ENCODE data around the gene TMEM117. TPM values are rescaled to one million over a fixed set of nuclear protein-coding genes. Genes with fewer than 3 reads are reported as not detected.
"Not testable (repeated sequence)": the region's sequence is repeated elsewhere in the genome, so short reads cannot be mapped to it uniquely, and the experiment has no call there.

TMEM117 gene
- total RNA-seq, 1 donor from 2014 or later, result 3.8 TPM

GRCh38 chr12:43858096-43858495 is 22.2 kb downstream of the TMEM117 start:
- H3K4me3 ChIP-seq (ENCODE audit: low read depth, low read length), result no peak overlapping the region
- DNase-seq (ENCODE audit: low read depth), result no peak
- TF ChIP-seq CTCF (conservative IDR thresholded peaks at IDR 0.05; ENCODE audit: low read depth, low read length), result no peak

GRCh38 chr12:43858991-43859390 is 23.1 kb downstream of the TMEM117 start:
- TF ChIP-seq CTCF (conservative IDR thresholded peaks at IDR 0.05; ENCODE audit: low read depth, low read length), result no peak
- no peak overlapping the region for H3K4me3 ChIP-seq (ENCODE audit: low read depth, low read length)
- no peak for DNase-seq (ENCODE audit: low read depth)

GRCh38 chr12:43861015-43861839 is 25.3 kb downstream of the TMEM117 start:
- no peak for TF ChIP-seq CTCF (conservative IDR thresholded peaks at IDR 0.05; ENCODE audit: low read depth, low read length)
- no peak for DNase-seq (ENCODE audit: low read depth)
- H3K4me3 ChIP-seq (ENCODE audit: low read depth, low read length), result no peak overlapping the region

- no peak for TF ChIP-seq CTCF (conservative IDR thresholded peaks at IDR 0.05; ENCODE audit: low read depth, low read length)
- no peak overlapping the region for H3K4me3 ChIP-seq (ENCODE audit: low read depth, low read length)
- no peak for DNase-seq (ENCODE audit: low read depth)
Measured at GRCh38 chr12:43861840-43862150, 25.9 kb downstream of the TMEM117 start.

- no peak for DNase-seq (ENCODE audit: low read depth)
- no peak for TF ChIP-seq CTCF (conservative IDR thresholded peaks at IDR 0.05; ENCODE audit: low read depth, low read length)
- H3K4me3 ChIP-seq (ENCODE audit: low read depth, low read length), result no peak overlapping the region
Measured at GRCh38 chr12:43863770-43864366, 28.0 kb downstream of the TMEM117 start.

- DNase-seq (ENCODE audit: low read depth); H3K4me3 ChIP-seq (ENCODE audit: low read depth, low read length): not testable (repeated sequence)
Measured at GRCh38 chr12:43864557-43864956, 28.7 kb downstream of the TMEM117 start.

- no peak for TF ChIP-seq CTCF (conservative IDR thresholded peaks at IDR 0.05; ENCODE audit: low read depth, low read length)
- H3K4me3 ChIP-seq (ENCODE audit: low read depth, low read length), result no peak overlapping the region
- DNase-seq (ENCODE audit: low read depth), result no peak
Measured at GRCh38 chr12:43869184-43869583, 33.3 kb downstream of the TMEM117 start.

- DNase-seq (ENCODE audit: low read depth), result not testable (repeated sequence)
Measured at GRCh38 chr12:43869765-43870164, 33.9 kb downstream of the TMEM117 start.

GRCh38 chr12:43871258-43871657 is 35.4 kb downstream of the TMEM117 start:
- DNase-seq (ENCODE audit: low read depth); H3K4me3 ChIP-seq (ENCODE audit: low read depth, low read length): not testable (repeated sequence)

More at GRCh38 chr12:43869765-43870164, 33.9 kb downstream of the TMEM117 start:
- H3K4me3 ChIP-seq (ENCODE audit: low read depth, low read length), result not testable (repeated sequence)
